Gastroesophageal sphincter (tissue), 4 donors: ENCODE results near the gene PPM1H. TPM values are rescaled to one million over a fixed set of nuclear protein-coding genes. Genes with fewer than 3 reads are reported as not detected.

Experiments used
- ATAC-seq: fragments of 150-250 bp; one replicate; pipeline ENCODE4 v1.9.1; 2016; ENCODE audit warnings: mild to moderate bottlenecking, moderate library complexity
- H3K27ac ChIP-seq, 4 donors: fragments of 200-600 bp; sonication (generic) in 3 of 4; 1 replicate in 3 of 4; 2 replicates in 1 of 4; pipeline ENCODE4 v1.5.1; 2016 to 2019
- H3K27me3 ChIP-seq: fragments of 200-600 bp; sonication (generic); one replicate; pipeline ENCODE4 v1.5.1; 2019
- H3K36me3 ChIP-seq, 2 donors: fragments of 200-600 bp; sonication (generic); one replicate each; pipeline ENCODE4 v1.5.1; 2019; ENCODE audit warnings: control low read depth in 1 of 2
- H3K4me1 ChIP-seq, 3 donors: fragments of 200-600 bp; sonication (generic); 1 replicate in 2 of 3; 2 replicates in 1 of 3; pipeline ENCODE4 v1.5.1; 2016 to 2019; ENCODE audit warnings: control low read depth in 2 of 3
- H3K4me3 ChIP-seq, 2 donors: fragments of 200-600 bp; sonication (generic); one replicate each; pipeline ENCODE4 v1.5.1; 2019; ENCODE audit warnings: mild to moderate bottlenecking in 1 of 2, moderate library complexity in 1 of 2
- H3K9me3 ChIP-seq, 3 donors: fragments of 200-600 bp; sonication (generic); one replicate each; pipeline ENCODE4 v1.5.1; 2017 to 2019; ENCODE audit warnings: control low read depth in 2 of 3
- EP300 ChIP-seq: sonication (generic); formaldehyde crosslinking; IDR thresholded peaks from one replicate; pipeline ENCODE4 v1.6.1; 2017; ENCODE audit warnings: antibody characterized with exemption, mild to moderate bottlenecking
- POLR2A ChIP-seq, 2 donors: fragments of 450-650 bp; IDR thresholded peaks; one replicate each; pipeline ENCODE4 v1.6.1; 2017; ENCODE audit warnings: antibody characterized with exemption in 2 of 2, mild to moderate bottlenecking in 2 of 2, moderate library complexity in 1 of 2
- POLR2AphosphoS5 ChIP-seq: sonication (generic); formaldehyde crosslinking; IDR thresholded peaks from one replicate; pipeline ENCODE4 v1.6.1; 2017; ENCODE audit warnings: antibody characterized with exemption
- WGBS, 2 donors: methylation state at CpG; one replicate each; pipeline ENCODE4 v1.1.5; 2018; ENCODE audit warnings: low coverage in 1 of 2; 5-methylcytosine and 5-hydroxymethylcytosine counted together
- total RNA-seq, 4 donors: library from RNA; depleted of rRNA; stranded (reverse); fragments of >200 nt; gene quantifications; one replicate each; pipeline ENCODE4 v1.1.0, GENCODE V29; 2016
- TF ChIP-seq, protein P1 (sequence below), 4 experiments: fragments of 200-600 bp in 2 of 4; fragments of 450-650 bp in 2 of 4; sonication (generic) in 1 of 4; IDR thresholded peaks; one replicate each; pipeline ENCODE4 v1.5.1; 2017 to 2019; ENCODE audit warnings: antibody characterized with exemption in 4 of 4, mild to moderate bottlenecking in 2 of 4, moderate library complexity in 2 of 4

Gene PPM1H
- total RNA-seq, 4 donors from 2014 or later = 1.3 to 1.9 (median 1.6) TPM

- Histone ChIP-seq H3K4me3 (no peak overlapping the region), H3K27ac (no peak overlapping the region), H3K27me3 (no peaks in the 10 kb centered on the region), H3K4me1 (no peaks in the 10 kb centered on the region), H3K36me3 (no peaks in the 10 kb centered on the region), H3K9me3 (no peaks in the 10 kb centered on the region)
- TF ChIP-seq, protein P1, sequence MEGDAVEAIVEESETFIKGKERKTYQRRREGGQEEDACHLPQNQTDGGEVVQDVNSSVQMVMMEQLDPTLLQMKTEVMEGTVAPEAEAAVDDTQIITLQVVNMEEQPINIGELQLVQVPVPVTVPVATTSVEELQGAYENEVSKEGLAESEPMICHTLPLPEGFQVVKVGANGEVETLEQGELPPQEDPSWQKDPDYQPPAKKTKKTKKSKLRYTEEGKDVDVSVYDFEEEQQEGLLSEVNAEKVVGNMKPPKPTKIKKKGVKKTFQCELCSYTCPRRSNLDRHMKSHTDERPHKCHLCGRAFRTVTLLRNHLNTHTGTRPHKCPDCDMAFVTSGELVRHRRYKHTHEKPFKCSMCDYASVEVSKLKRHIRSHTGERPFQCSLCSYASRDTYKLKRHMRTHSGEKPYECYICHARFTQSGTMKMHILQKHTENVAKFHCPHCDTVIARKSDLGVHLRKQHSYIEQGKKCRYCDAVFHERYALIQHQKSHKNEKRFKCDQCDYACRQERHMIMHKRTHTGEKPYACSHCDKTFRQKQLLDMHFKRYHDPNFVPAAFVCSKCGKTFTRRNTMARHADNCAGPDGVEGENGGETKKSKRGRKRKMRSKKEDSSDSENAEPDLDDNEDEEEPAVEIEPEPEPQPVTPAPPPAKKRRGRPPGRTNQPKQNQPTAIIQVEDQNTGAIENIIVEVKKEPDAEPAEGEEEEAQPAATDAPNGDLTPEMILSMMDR (IDR thresholded peaks at IDR 0.05) = no peak
- no peak for TF ChIP-seq EP300
- TF ChIP-seq POLR2AphosphoS5 = no peak
- TF ChIP-seq POLR2A (IDR thresholded peaks at IDR 0.05) = no peak
- WGBS, 2 donors = 52 to 56% methylated on average over 7 to 9 of the region's 9 CpGs
- ATAC-seq = no peak
Measured at GRCh38 chr12:62739266-62740015, 195.5 kb downstream of the PPM1H start.

- Histone ChIP-seq H3K27ac (no peak overlapping the region), H3K9me3 (no peaks in the 10 kb centered on the region), H3K36me3 (no peaks in the 10 kb centered on the region), H3K4me1 (no peaks in the 10 kb centered on the region), H3K27me3 (no peaks in the 10 kb centered on the region), H3K4me3 (no peak overlapping the region)
- WGBS, 2 donors = 92 to 100% methylated on average over 2 to 8 of the region's 8 CpGs
- TF ChIP-seq, protein P1 (IDR thresholded peaks at IDR 0.05) = no peak
- no peak for TF ChIP-seq POLR2A (IDR thresholded peaks at IDR 0.05)
- TF ChIP-seq EP300 = no peak
- no peak for TF ChIP-seq POLR2AphosphoS5
- no peak for ATAC-seq
Measured at GRCh38 chr12:62738616-62739015, 196.3 kb downstream of the PPM1H start.

GRCh38 chr12:62738105-62738504 is 196.8 kb downstream of the PPM1H start:
- no peak for ATAC-seq
- H3K4me3 ChIP-seq = no peak overlapping the region
- H3K4me1 ChIP-seq = peaks cover 0 to 3% (median 0%) of the 10 kb centered on the region in 3 donors
- no peak overlapping the region for H3K27ac ChIP-seq
- no peaks in the 10 kb centered on the region for H3K9me3 ChIP-seq
- H3K27me3 ChIP-seq = no peaks in the 10 kb centered on the region
- 97 to 100% methylated on average over 3 of the region's 3 CpGs for WGBS, 2 donors
- no peaks in the 10 kb centered on the region for H3K36me3 ChIP-seq
- TF ChIP-seq POLR2AphosphoS5 = no peak
- TF ChIP-seq POLR2A (IDR thresholded peaks at IDR 0.05) = no peak

DNA sequence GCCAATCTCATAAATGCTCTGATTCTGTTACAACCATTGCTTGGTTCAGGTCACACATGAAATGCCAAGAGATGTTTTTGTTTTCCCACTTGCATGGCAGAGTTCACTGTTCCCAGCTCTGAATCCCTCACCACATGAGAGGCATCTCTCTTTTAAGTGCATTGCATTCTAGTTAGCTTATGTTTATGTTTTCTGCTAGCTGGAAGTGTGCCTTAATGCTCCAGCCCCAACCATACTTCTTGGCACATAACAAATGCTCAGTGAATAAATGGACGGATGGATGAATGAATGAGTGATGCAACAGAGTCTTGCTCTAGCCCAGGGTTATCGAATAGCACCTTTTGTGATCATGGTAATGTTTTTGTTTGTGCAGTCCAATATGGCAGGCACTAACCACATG is 197.3 kb downstream of the PPM1H start:
- 88 to 100% methylated on average over 1 to 2 of the region's 2 CpGs for WGBS, 2 donors
- Histone ChIP-seq H3K4me1 (peaks cover 0 to 8% (median 0%) of the 10 kb centered on the region in 3 donors), H3K9me3 (no peaks in the 10 kb centered on the region)

DNA sequence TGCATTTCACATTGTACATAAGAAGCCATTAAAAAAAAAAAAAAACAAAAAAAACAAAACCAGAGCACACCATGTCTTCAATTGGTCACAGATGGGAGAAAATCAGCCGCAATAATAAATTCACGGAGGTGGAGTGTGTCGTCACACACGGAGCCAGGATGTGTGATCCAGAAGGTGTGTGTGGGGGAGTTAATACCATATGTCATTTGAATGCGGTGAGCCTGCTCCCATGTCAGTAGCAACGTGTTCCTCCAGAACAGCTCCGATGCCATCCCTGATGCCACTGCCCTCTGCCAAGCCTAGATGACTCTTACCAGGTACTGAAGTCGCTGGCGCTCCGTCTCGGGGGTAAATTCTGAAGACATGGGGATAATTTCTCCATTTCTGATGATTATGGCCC is 197.8 kb downstream of the PPM1H start:
- TF ChIP-seq EP300 (no peak), POLR2A (IDR thresholded peaks at IDR 0.05) (no peak), POLR2AphosphoS5 (no peak)
- TF ChIP-seq, protein P1 (IDR thresholded peaks at IDR 0.05) = no peak
- Histone ChIP-seq H3K27me3 (no peaks in the 10 kb centered on the region), H3K4me3 (no peak overlapping the region), H3K4me1 (peaks cover 0 to 13% (median 0%) of the 10 kb centered on the region in 3 donors), H3K36me3 (no peaks in the 10 kb centered on the region), H3K9me3 (no peaks in the 10 kb centered on the region), H3K27ac (no peak overlapping the region)
- ATAC-seq = no peak
- 80 to 91% methylated on average over 2 to 8 of the region's 11 CpGs for WGBS, 2 donors

More for the DNA sequence above, 197.3 kb downstream of the PPM1H start:
- ATAC-seq = no peak
- Histone ChIP-seq H3K36me3 (no peaks in the 10 kb centered on the region), H3K27ac (no peak overlapping the region), H3K4me3 (no peak overlapping the region), H3K27me3 (no peaks in the 10 kb centered on the region)
- TF ChIP-seq POLR2AphosphoS5 (no peak), EP300 (no peak), POLR2A (IDR thresholded peaks at IDR 0.05) (no peak)
- TF ChIP-seq, protein P1 (IDR thresholded peaks at IDR 0.05) = no peak
